Endodermal cell (in vitro differentiated cells): ENCODE measurements around the gene SSH2. TPM values are rescaled to one million over a fixed set of nuclear protein-coding genes. Genes with fewer than 3 reads are reported as not detected.
A peak's percentile ranks its signal among the peaks of the same experiment; 100 is the strongest.

ENCODE experiments used
- DNase-seq: peaks from one replicate; pipeline ENCODE4 v3.0.0-alpha.2; 2017
- H3K27ac ChIP-seq: 2 replicates; pipeline ENCODE4 v1.5.1; 2013; ENCODE audit warnings: mild to moderate bottlenecking, low read depth, low read length, moderate library complexity
- H3K27me3 ChIP-seq: 2 replicates; pipeline ENCODE4 v1.6.1; 2013; ENCODE audit warnings: mild to moderate bottlenecking, low read length, moderate library complexity; ENCODE audit not compliant: insufficient read depth, control insufficient read depth, poor library complexity, severe bottlenecking
- H3K36me3 ChIP-seq: 2 replicates; pipeline ENCODE4 v1.7.0; 2013; ENCODE audit warnings: mild to moderate bottlenecking, low read length, moderate library complexity; ENCODE audit not compliant: control insufficient read depth, insufficient read depth
- H3K4me1 ChIP-seq: one replicate; pipeline ENCODE4 v1.7.0; 2013; ENCODE audit warnings: low read length; ENCODE audit not compliant: control insufficient read depth, insufficient read depth
- H3K4me3 ChIP-seq: 2 replicates; pipeline ENCODE4 v1.5.1; 2013; ENCODE audit warnings: mild to moderate bottlenecking, low read length, moderate library complexity
- H3K9ac ChIP-seq: 2 replicates; pipeline ENCODE4 v1.6.1; 2013; ENCODE audit warnings: mild to moderate bottlenecking, low read length, moderate library complexity; ENCODE audit not compliant: poor library complexity, severe bottlenecking; ENCODE audit errors: extremely low read depth
- H3K9me3 ChIP-seq: 2 replicates; pipeline ENCODE4 v1.6.1; 2013; ENCODE audit warnings: mild to moderate bottlenecking, low read length, moderate library complexity; ENCODE audit not compliant: control insufficient read depth
- H3K27ac Mint-ChIP-seq: 2 replicates; pipeline ENCODE4 v1.8.0; 2020; ENCODE audit warnings: mixed read lengths
- H3K27me3 Mint-ChIP-seq: 2 replicates; pipeline ENCODE4 v1.8.0; 2021; ENCODE audit warnings: mild to moderate bottlenecking, mixed read lengths; ENCODE audit not compliant: insufficient read depth
- H3K36me3 Mint-ChIP-seq: 2 replicates; pipeline ENCODE4 v1.8.0; 2020; ENCODE audit warnings: low read depth, mixed read lengths
- H3K4me1 Mint-ChIP-seq: 2 replicates; pipeline ENCODE4 v1.8.0; 2020; ENCODE audit warnings: mixed read lengths
- H3K4me3 Mint-ChIP-seq: 2 replicates; pipeline ENCODE4 v1.8.0; 2020; ENCODE audit warnings: mild to moderate bottlenecking, moderate library complexity, mixed read lengths
- H3K9me3 Mint-ChIP-seq: 2 replicates; pipeline ENCODE4 v1.8.0; 2020; ENCODE audit warnings: mild to moderate bottlenecking, mixed read lengths
- CTCF ChIP-seq: fragments of 200-600 bp; sonication (generic); conservative IDR thresholded peaks from 2 replicates; pipeline ENCODE4 v1.5.0; 2021; ENCODE audit warnings: antibody characterized with exemption, mild to moderate bottlenecking
- WGBS, 2 experiments: methylation state at CpG; one replicate each; pipeline versions ENCODE4 v1.1.5 to v1.1.7; 2013; ENCODE audit warnings: missing lambda C conversion rate in 2 of 2, mixed read lengths in 1 of 2; ENCODE audit not compliant: insufficient coverage in 1 of 2, insufficient read length in 1 of 2; 5-methylcytosine and 5-hydroxymethylcytosine counted together
- total RNA-seq, 2 donors: library from RNA; stranded (reverse); fragmentation: NEBNext Ultra II Directional in 1 of 2; extraction: Animal tissue kit (Norgen Biotek cat#: 25700) in 1 of 2; gene quantifications; 2 replicates in 1 of 2; 3 replicates in 1 of 2; pipeline ENCODE4 v1.2.1, GENCODE V29; 2021

SSH2 gene
- total RNA-seq, 2 donors from 2014 or later: 11.3 to 13.5 TPM

DNA sequence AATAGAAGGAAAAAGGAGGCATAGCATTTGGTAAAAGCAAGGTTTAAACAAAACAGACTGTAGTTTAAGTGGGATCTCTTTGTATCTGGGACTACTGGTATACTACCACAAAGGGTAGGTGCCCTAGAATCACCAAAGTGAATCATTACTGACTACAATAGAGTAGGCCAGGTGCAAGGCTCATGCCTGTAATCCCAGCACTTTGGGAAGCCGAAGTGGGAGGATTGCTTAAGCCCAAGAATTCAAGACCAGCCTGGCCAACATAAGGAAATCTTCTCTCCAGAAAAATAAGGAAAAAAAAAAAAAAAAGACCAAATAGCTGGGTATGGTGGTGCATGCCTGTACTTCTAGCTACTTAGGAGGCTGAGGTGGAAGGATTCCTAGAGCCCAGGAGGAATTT is 246.5 kb downstream of the SSH2 start:
- Mint-ChIP-seq H3K9me3 (no peaks in the 10 kb centered on the region), H3K4me1 (peaks cover 3% of the 10 kb centered on the region), H3K27me3 (no peaks in the 10 kb centered on the region), H3K4me3 (no peak overlapping the region), H3K36me3 (no peaks in the 10 kb centered on the region), H3K27ac (peak overlapping the region; percentile 17)
- WGBS, 2 experiments: 100% methylated on average over 1 of the region's 1 CpG; no CpG with 5 or more reads in 1 of the 2 experiments
- H3K9ac ChIP-seq: no peak overlapping the region
- no peak for TF ChIP-seq CTCF
- no peaks in the 10 kb centered on the region for H3K27me3 ChIP-seq
- H3K36me3 ChIP-seq: no peaks in the 10 kb centered on the region
- DNase-seq: no peak
- H3K9me3 ChIP-seq: no peaks in the 10 kb centered on the region
- no peaks in the 10 kb centered on the region for H3K4me1 ChIP-seq
- peak overlapping the region; percentile 17 for H3K27ac ChIP-seq
- no peak overlapping the region for H3K4me3 ChIP-seq

GRCh38 chr17:29682987-29683386 is 247.0 kb downstream of the SSH2 start:
- no peak overlapping the region for H3K9ac ChIP-seq
- Mint-ChIP-seq H3K27ac (peak overlapping the region; percentile 40), H3K27me3 (no peaks in the 10 kb centered on the region), H3K36me3 (no peaks in the 10 kb centered on the region), H3K4me1 (peaks cover 3% of the 10 kb centered on the region), H3K9me3 (no peaks in the 10 kb centered on the region), H3K4me3 (no peak overlapping the region)
- H3K4me1 ChIP-seq: no peaks in the 10 kb centered on the region
- H3K27ac ChIP-seq: no peak overlapping the region
- TF ChIP-seq CTCF: no peak
- no peak for DNase-seq
- 88 to 89% methylated on average over 3 of the region's 3 CpGs for WGBS, 2 experiments
- H3K27me3 ChIP-seq: no peaks in the 10 kb centered on the region
- no peaks in the 10 kb centered on the region for H3K9me3 ChIP-seq
- H3K36me3 ChIP-seq: no peaks in the 10 kb centered on the region
- H3K4me3 ChIP-seq: no peak overlapping the region

DNA sequence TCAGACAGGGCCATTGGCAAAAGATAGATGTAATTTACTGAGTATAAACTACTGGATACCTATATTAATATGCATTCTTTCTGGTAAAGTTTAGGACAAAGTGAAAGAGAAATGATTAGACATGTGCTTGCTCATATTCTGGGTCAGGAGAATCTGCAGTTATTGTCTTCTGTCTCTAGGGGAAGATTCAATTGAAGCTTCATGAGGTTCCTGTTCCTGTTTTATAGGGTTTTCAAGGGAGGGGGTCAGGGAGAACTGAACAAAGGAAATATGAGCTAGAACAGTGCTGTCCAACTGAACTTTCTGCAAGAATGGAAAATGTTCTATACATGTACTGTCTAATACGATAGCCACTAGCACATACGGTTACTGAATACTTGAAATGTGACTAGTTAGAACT is 248.0 kb downstream of the SSH2 start:
- Mint-ChIP-seq H3K27ac (no peak overlapping the region), H3K36me3 (no peaks in the 10 kb centered on the region), H3K9me3 (no peaks in the 10 kb centered on the region), H3K4me3 (no peak overlapping the region), H3K27me3 (no peaks in the 10 kb centered on the region), H3K4me1 (peaks cover 3% of the 10 kb centered on the region)
- 92 to 100% methylated on average over 2 of the region's 2 CpGs for WGBS, 2 experiments
- Histone ChIP-seq H3K36me3 (no peaks in the 10 kb centered on the region), H3K9me3 (no peaks in the 10 kb centered on the region), H3K9ac (no peak overlapping the region), H3K4me3 (no peak overlapping the region), H3K27ac (no peak overlapping the region), H3K4me1 (no peaks in the 10 kb centered on the region), H3K27me3 (no peaks in the 10 kb centered on the region)
- DNase-seq: no peak
- no peak for TF ChIP-seq CTCF
